GM10266 (cell line): Measurements from ENCODE around the gene CADPS2.

Experiments used
- DNase-seq: peaks from one replicate; pipeline ENCODE4 v3.0.0; 2012; ENCODE audit errors: extremely low spot score
- TF ChIP-seq, protein P1 (sequence below): IDR thresholded peaks from 2 replicates; pipeline ENCODE4 v1.5.1; 2012; ENCODE audit warnings: mild to moderate bottlenecking, low read depth; ENCODE audit not compliant: control insufficient read depth, insufficient read depth; ENCODE audit errors: missing control alignments

Gene CADPS2

GRCh38 chr7:122487131-122487530 lies 399.1 kb downstream of the CADPS2 start:
- TF ChIP-seq, protein P1, sequence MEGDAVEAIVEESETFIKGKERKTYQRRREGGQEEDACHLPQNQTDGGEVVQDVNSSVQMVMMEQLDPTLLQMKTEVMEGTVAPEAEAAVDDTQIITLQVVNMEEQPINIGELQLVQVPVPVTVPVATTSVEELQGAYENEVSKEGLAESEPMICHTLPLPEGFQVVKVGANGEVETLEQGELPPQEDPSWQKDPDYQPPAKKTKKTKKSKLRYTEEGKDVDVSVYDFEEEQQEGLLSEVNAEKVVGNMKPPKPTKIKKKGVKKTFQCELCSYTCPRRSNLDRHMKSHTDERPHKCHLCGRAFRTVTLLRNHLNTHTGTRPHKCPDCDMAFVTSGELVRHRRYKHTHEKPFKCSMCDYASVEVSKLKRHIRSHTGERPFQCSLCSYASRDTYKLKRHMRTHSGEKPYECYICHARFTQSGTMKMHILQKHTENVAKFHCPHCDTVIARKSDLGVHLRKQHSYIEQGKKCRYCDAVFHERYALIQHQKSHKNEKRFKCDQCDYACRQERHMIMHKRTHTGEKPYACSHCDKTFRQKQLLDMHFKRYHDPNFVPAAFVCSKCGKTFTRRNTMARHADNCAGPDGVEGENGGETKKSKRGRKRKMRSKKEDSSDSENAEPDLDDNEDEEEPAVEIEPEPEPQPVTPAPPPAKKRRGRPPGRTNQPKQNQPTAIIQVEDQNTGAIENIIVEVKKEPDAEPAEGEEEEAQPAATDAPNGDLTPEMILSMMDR, result no peak
- no peak for DNase-seq

- TF ChIP-seq, protein P1, result no peak
- no peak for DNase-seq
Measured at GRCh38 chr7:122485856-122486255, 400.4 kb downstream of the CADPS2 start.

- no peak for DNase-seq
- TF ChIP-seq, protein P1, result no peak
Measured at GRCh38 chr7:122482212-122482611, 404.0 kb downstream of the CADPS2 start.

DNA sequence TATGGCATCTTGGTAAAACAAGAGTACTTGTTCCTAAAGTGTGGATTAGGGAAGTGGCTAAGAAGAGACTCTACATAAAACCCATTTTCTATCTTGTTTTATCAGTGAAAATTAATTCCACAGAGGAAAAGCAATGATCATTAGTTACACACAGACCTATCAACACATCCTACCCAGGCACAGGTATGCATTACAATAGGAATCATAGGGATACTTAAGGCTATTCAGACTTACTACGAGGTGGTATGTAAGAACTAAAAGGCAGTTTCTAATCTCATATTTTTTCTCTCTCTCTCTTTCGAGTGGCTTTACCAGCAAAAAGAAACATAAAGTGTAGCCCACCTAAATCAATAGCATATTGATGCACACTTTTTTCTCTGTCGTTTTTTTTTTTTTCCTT lies 415.4 kb downstream of the CADPS2 start:
- TF ChIP-seq, protein P1, result no peak
- DNase-seq, result no peak

GRCh38 chr7:122468945-122469344 lies 417.3 kb downstream of the CADPS2 start:
- no peak for DNase-seq
- TF ChIP-seq, protein P1, result no peak

- TF ChIP-seq, protein P1, result no peak
- no peak for DNase-seq
Measured at GRCh38 chr7:122467661-122468449, 418.4 kb downstream of the CADPS2 start.

- no peak for DNase-seq
- TF ChIP-seq, protein P1, result no peak
Measured at GRCh38 chr7:122465296-122465695, 421.0 kb downstream of the CADPS2 start.
